NCI-H2196 treated with DMSO at 0.1 percent for 48 hours (cell line): Measurements from ENCODE around the gene KIF3C.
"Not testable (repeated sequence)": the region's sequence is repeated elsewhere in the genome, so short reads cannot be mapped to it uniquely, and the experiment has no call there.

Experiments used
- DNase-seq: peaks from one replicate; lab custom pipeline; 2025; ENCODE audit not compliant: unreplicated experiment; lab: John Stamatoyannopoulos, UW

KIF3C gene

GRCh38 chr2:25920786-25921415 lies 61.4 kb downstream of the KIF3C start:
- no peak for DNase-seq

- DNase-seq: no peak
These were observed 62.0 kb downstream of the KIF3C start for GRCh38 chr2:25920336-25920735.

- no peak for DNase-seq
These were observed 64.5 kb downstream of the KIF3C start for GRCh38 chr2:25917832-25918231.

GRCh38 chr2:25917411-25917810 lies 64.9 kb downstream of the KIF3C start:
- DNase-seq: not testable (repeated sequence)

GRCh38 chr2:25915944-25916772 lies 66.1 kb downstream of the KIF3C start:
- DNase-seq: not testable (repeated sequence)

GRCh38 chr2:25915411-25915810 lies 66.9 kb downstream of the KIF3C start:
- not testable (repeated sequence) for DNase-seq

- not testable (repeated sequence) for DNase-seq
These were observed 68.7 kb downstream of the KIF3C start for GRCh38 chr2:25913696-25913973.

GRCh38 chr2:25912851-25913695 lies 69.2 kb downstream of the KIF3C start:
- DNase-seq: no peak

- DNase-seq: not testable (repeated sequence)
These were observed 72.7 kb downstream of the KIF3C start for GRCh38 chr2:25909574-25909973.

- DNase-seq: no peak
These were observed 77.2 kb downstream of the KIF3C start for GRCh38 chr2:25905126-25905525.

- DNase-seq: no peak
These were observed 79.0 kb downstream of the KIF3C start for GRCh38 chr2:25903216-25903776.

GRCh38 chr2:25899404-25899970 lies 82.8 kb downstream of the KIF3C start:
- DNase-seq: no peak

- DNase-seq: no peak
These were observed 84.8 kb downstream of the KIF3C start for GRCh38 chr2:25897506-25897905.

GRCh38 chr2:25896308-25896707 lies 86.0 kb downstream of the KIF3C start:
- DNase-seq: not testable (repeated sequence)

- no peak for DNase-seq
These were observed 86.7 kb downstream of the KIF3C start for GRCh38 chr2:25895610-25896009.

GRCh38 chr2:25895018-25895417 lies 87.3 kb downstream of the KIF3C start:
- DNase-seq: no peak

GRCh38 chr2:25894135-25894830 lies 88.0 kb downstream of the KIF3C start:
- DNase-seq: no peak

- no peak for DNase-seq
These were observed 90.6 kb downstream of the KIF3C start for GRCh38 chr2:25891672-25892071.

- DNase-seq: no peak
These were observed 94.6 kb downstream of the KIF3C start for GRCh38 chr2:25887624-25888242.

- no peak for DNase-seq
These were observed 96.4 kb downstream of the KIF3C start for GRCh38 chr2:25885933-25886332.
